ENCODE results near the gene MVK.

DNA sequence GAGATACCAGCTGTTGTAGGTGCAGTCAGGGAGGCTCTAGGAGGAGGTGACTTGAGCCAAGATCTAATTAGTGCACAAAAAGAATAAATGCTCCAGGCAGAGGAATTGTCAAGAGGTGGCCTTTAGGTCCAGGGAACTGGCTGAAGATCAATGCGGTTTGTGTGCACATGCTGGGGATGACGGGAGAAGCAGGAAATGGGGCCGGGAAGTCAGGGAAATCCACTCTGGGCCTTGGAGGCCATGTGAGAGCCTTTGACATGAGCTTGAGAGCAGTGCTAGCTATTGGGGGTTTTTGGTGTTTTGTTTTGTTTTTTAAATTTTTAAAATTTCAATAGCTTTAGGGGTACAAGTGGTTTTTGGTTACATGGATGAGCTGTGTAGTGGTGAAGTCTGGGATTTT lies 67.4 kb downstream of the MVK start:
- no peak for TF ChIP-seq CTCF (conservative IDR thresholded peaks at IDR 0.05 in 1 of 2, IDR thresholded peaks at IDR 0.05 in 1 of 2; ENCODE audit: low read depth in 1 of 2, low read length in 2 of 2)
- no peak for TF ChIP-seq EZH2 (IDR thresholded peaks at IDR 0.05; ENCODE audit: low read length, missing control alignments)

All from fibroblast of lung (primary cell).